HepG2 (cell line): ENCODE measurements around the gene INPP5E. TPM values are rescaled to one million over a fixed set of nuclear protein-coding genes. Genes with fewer than 3 reads are reported as not detected.

ENCODE experiments used
- DMAP1 ChIP-seq: IDR thresholded peaks from 2 replicates; pipeline ENCODE4 v1.6.1; 2016
- SP1 ChIP-seq, 2 experiments: fragments of 450-650 bp in 1 of 2; sonication (generic) in 1 of 2; formaldehyde crosslinking in 1 of 2; IDR thresholded peaks; 2 replicates each; pipeline versions ENCODE4 v1.4.0 to v1.6.1; 2016 to 2020; ENCODE audit warnings: missing genetic modification reagents in 1 of 2
- STAT5B ChIP-seq: sonication (generic); formaldehyde crosslinking; IDR thresholded peaks from 2 replicates; pipeline ENCODE4 v1.4.0; 2020; ENCODE audit warnings: missing genetic modification reagents
- TARDBP ChIP-seq: sonication (generic); formaldehyde crosslinking; IDR thresholded peaks from 2 replicates; pipeline ENCODE4 v1.8.0; 2022; ENCODE audit warnings: mild to moderate bottlenecking, missing genetic modification reagents
- ZNF205 ChIP-seq: IDR thresholded peaks from 2 replicates; pipeline ENCODE4 v1.6.1; 2018; ENCODE audit warnings: missing biosample characterization, missing genetic modification reagents
- ZNF276 ChIP-seq: sonication (generic); formaldehyde crosslinking; IDR thresholded peaks from 2 replicates; pipeline ENCODE4 v1.4.0; 2020; ENCODE audit warnings: mild to moderate bottlenecking, low read depth, missing genetic modification reagents
- ZNF790 ChIP-seq: sonication (generic); formaldehyde crosslinking; IDR thresholded peaks from 2 replicates; pipeline ENCODE4 v1.8.0; 2022; ENCODE audit warnings: missing genetic modification reagents, mild to moderate bottlenecking, borderline replicate concordance
- polyA plus RNA-seq, 8 experiments: library from polyadenylated mRNA; depleted of rRNA in 3 of 8; stranded (reverse) in 7 of 8; unstranded in 1 of 8; fragments of >200 nt; fragmentation: Illumina TruSeq in 4 of 8; extraction: Trizol in 4 of 8; gene quantifications; 2 replicates each; pipeline versions ENCODE4 v1.2.1 to v1.2.3, GENCODE V29; 2011 to 2016; ENCODE audit warnings: low read depth in 4 of 8, missing spikeins in 1 of 8, mixed read lengths in 1 of 8; ENCODE audit not compliant: insufficient read depth in 1 of 8
- total RNA-seq, 5 experiments: library from RNA; depleted of rRNA; stranded (reverse); fragments of >200 nt; fragmentation: Illumina TruSeq; extraction: Trizol; gene quantifications; 2 replicates each; pipeline ENCODE4 v1.2.3, GENCODE V29; 2016; ENCODE audit warnings: low read depth in 1 of 5
- TF ChIP-seq, protein P1 (sequence below): sonication (generic); formaldehyde crosslinking; IDR thresholded peaks from 2 replicates; pipeline ENCODE4 v1.4.0; 2020; ENCODE audit warnings: mild to moderate bottlenecking, missing genetic modification reagents
- TF ChIP-seq, protein P2 (sequence below): sonication (generic); formaldehyde crosslinking; IDR thresholded peaks from 2 replicates; pipeline ENCODE4 v1.5.0; 2020; ENCODE audit warnings: mild to moderate bottlenecking, missing genetic modification reagents, borderline replicate concordance
- TF ChIP-seq, protein P3 (sequence below): IDR thresholded peaks from 2 replicates; pipeline ENCODE4 v1.6.1; 2016; ENCODE audit warnings: missing compliant biosample characterization, missing genetic modification reagents, borderline replicate concordance
- TF ChIP-seq, protein P4 (sequence below): sonication (generic); formaldehyde crosslinking; IDR thresholded peaks from 2 replicates; pipeline ENCODE4 v1.4.0; 2020; ENCODE audit warnings: missing genetic modification reagents

The INPP5E gene
- total and polyA plus RNA-seq, 2 of the 13 experiments (the other 11 are each of a cell fraction or from before 2014, with no cell fraction given): 5.5 TPM

DNA sequence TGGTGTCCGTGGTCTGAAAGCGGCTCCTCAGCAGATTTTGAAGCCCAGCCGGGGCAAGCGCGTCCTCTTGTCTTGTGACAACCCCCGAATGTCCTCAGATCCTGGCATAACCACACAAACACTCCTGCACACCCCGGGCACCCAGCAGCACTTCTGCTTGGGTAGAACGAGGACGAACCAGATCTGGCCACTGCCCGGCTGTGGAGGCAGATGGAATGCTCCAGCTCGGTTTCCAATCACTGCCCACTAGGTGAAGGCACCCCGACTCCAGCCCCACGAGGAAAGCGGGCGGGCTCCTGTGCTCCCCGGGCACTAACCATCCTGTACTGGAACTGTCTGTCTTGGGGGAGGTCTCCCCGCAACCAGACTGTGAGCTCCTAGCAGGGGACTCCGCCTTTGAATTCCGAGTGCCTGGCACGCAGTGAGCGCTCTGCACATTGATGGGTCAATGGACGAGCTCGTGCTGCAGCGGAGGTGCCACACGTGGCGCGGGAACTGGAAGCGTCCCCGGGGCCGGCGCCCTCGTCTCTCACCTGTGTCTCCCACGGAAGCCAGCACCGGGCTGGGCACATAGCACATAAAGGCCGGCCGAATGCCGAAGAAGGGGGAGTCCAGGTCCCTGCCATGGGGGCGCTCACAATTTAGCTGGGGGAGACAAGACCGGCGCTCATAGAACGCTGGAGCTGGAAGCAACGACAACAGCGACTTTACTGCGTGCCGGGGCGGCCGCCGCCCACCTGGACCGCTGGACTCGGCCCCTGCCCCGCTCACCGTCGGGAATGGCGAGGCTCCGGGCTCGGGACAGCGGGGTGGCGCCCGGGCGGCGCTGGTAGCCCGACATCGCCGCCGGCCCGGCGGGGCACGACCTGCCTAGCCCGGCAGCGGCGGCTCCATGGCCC lies 29.8 kb downstream of the INPP5E start (continued):
- TF ChIP-seq, protein P1, sequence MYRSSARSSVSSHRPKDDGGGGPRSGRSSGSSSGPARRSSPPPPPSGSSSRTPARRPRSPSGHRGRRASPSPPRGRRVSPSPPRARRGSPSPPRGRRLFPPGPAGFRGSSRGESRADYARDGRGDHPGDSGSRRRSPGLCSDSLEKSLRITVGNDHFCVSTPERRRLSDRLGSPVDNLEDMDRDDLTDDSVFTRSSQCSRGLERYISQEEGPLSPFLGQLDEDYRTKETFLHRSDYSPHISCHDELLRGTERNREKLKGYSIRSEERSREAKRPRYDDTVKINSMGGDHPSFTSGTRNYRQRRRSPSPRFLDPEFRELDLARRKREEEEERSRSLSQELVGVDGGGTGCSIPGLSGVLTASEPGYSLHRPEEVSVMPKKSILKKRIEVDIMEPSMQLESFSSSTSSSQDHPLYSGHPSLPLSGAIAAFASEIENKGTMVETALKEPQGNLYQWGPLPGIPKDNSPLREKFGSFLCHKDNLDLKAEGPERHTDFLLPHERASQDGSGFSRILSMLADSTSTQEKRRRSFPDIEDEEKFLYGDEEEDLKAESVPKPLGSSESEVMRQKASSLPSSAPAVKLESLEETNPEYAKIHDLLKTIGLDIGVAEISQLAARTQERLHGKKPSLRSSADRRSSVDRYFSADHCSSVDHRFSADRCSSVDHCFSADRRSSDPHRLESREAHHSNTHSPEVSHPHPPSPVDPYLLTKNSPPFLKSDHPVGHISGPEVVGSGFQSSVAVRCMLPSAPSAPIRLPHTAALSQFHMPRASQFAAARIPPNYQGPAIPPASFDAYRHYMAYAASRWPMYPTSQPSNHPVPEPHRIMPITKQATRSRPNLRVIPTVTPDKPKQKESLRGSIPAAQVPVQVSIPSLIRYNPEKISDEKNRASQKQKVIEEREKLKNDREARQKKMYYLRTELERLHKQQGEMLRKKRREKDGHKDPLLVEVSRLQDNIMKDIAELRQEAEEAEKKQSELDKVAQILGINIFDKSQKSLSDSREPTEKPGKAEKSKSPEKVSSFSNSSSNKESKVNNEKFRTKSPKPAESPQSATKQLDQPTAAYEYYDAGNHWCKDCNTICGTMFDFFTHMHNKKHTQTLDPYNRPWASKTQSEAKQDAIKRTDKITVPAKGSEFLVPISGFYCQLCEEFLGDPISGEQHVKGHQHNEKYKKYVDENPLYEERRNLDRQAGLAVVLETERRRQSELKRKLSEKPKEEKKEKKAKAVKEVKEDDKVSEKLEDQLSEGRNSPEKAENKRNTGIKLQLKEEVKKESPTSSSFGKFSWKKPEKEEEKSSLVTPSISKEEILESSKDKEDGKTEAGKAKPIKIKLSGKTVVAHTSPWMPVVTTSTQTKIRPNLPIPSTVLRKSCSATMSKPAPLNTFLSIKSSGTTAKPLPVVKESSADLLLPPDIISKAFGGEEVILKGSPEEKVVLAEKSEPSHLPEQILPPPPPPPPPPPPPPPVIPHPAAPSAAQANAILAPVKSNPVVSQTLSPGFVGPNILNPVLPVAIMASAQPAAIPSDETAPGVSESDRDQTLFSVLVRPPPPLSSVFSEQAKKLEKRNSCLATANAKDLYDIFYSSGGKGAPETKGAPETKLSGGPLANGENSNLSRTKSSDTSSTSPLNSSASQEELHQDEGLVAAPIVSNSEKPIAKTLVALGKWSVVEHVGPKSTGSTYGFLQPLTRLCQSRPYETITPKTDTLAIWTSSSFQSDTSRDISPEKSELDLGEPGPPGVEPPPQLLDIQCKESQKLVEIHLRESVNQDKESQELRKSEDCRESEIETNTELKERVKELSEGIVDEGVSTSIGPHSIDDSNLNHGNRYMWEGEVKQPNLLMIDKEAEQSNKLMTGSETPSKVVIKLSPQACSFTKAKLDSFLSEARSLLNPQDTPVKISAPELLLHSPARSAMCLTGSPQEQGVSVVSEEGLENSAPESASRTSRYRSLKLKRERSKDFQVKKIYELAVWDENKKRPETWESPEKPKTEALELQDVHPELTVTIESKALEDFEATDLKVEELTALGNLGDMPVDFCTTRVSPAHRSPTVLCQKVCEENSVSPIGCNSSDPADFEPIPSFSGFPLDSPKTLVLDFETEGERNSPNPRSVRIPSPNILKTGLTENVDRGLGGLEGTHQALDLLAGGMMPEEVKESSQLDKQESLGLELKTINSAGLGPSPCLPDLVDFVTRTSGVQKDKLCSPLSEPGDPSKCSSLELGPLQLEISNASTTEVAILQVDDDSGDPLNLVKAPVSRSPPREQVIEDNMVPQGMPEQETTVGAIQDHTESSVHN (CRISPR knock-in tag): no peak; the same call in 1 of the 2 replicates
- TF ChIP-seq STAT5B: no peak
- TF ChIP-seq ZNF276 (CRISPR knock-in tag): no peak
- TF ChIP-seq, protein P2, sequence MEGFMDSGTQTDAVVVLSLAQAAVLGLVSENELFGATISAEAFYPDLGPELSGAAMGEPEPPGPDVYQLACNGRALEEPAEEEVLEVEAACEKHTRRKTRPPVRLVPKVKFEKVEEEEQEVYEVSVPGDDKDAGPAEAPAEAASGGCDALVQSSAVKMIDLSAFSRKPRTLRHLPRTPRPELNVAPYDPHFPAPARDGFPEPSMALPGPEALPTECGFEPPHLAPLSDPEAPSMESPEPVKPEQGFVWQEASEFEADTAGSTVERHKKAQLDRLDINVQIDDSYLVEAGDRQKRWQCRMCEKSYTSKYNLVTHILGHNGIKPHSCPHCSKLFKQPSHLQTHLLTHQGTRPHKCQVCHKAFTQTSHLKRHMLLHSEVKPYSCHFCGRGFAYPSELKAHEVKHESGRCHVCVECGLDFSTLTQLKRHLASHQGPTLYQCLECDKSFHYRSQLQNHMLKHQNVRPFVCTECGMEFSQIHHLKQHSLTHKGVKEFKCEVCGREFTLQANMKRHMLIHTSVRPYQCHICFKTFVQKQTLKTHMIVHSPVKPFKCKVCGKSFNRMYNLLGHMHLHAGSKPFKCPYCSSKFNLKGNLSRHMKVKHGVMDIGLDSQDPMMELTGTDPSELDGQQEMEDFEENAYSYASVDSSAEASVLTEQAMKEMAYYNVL (CRISPR knock-in tag): no peak
- no peak for TF ChIP-seq SP1 (IDR thresholded peaks at IDR 0.05)
- TF ChIP-seq SP1 (CRISPR knock-in tag; IDR thresholded peaks at IDR 0.05): no peak
- TF ChIP-seq, protein P3, sequence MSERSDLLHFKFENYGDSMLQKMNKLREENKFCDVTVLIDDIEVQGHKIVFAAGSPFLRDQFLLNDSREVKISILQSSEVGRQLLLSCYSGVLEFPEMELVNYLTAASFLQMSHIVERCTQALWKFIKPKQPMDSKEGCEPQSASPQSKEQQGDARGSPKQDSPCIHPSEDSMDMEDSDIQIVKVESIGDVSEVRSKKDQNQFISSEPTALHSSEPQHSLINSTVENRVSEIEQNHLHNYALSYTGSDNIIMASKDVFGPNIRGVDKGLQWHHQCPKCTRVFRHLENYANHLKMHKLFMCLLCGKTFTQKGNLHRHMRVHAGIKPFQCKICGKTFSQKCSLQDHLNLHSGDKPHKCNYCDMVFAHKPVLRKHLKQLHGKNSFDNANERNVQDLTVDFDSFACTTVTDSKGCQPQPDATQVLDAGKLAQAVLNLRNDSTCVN (CRISPR knock-in tag): no peak
- peak; percentile 2; the same call in 1 of the 2 replicates for TF ChIP-seq DMAP1 (CRISPR knock-in tag)
- TF ChIP-seq, protein P4, sequence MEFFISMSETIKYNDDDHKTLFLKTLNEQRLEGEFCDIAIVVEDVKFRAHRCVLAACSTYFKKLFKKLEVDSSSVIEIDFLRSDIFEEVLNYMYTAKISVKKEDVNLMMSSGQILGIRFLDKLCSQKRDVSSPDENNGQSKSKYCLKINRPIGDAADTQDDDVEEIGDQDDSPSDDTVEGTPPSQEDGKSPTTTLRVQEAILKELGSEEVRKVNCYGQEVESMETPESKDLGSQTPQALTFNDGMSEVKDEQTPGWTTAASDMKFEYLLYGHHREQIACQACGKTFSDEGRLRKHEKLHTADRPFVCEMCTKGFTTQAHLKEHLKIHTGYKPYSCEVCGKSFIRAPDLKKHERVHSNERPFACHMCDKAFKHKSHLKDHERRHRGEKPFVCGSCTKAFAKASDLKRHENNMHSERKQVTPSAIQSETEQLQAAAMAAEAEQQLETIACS: no peak
- no peak for TF ChIP-seq TARDBP (CRISPR knock-in tag)
- TF ChIP-seq ZNF790 (CRISPR knock-in tag): peak; percentile 44; the same call in 1 of the 2 replicates
- TF ChIP-seq ZNF205: no peak
